BJ (cell line): Measurements from ENCODE around the gene DNASE1L3. TPM values are rescaled to one million over a fixed set of nuclear protein-coding genes. Genes with fewer than 3 reads are reported as not detected.

ENCODE experiments used
- CTCF ChIA-PET: fragments of 350-600 bp; formaldehyde crosslinking; extraction: SDS; loops from one replicate; lab custom pipeline; 2021; ENCODE audit warnings: antibody characterized with exemption, inconsistent platforms; lab: Yijun Ruan, JAX
- POLR2A ChIA-PET: fragments of 300-600 bp; sonication (Branson Sonifier 250); formaldehyde crosslinking; extraction: SDS; loops from one replicate; lab custom pipeline; 2021; ENCODE audit warnings: antibody characterized with exemption; lab: Charles Lee
- DNase-seq: peaks from one replicate; pipeline ENCODE4 v3.0.0-alpha.2; 2011; ENCODE audit warnings: low read depth
- H3K27me3 ChIP-seq: 2 replicates; pipeline ENCODE4 v1.6.0; 2011; ENCODE audit warnings: low read length; ENCODE audit not compliant: control insufficient read depth, insufficient read depth
- H3K36me3 ChIP-seq: 2 replicates; pipeline ENCODE4 v1.5.1; 2011; ENCODE audit warnings: low read length; ENCODE audit not compliant: control insufficient read depth, insufficient read depth
- H3K4me3 ChIP-seq: 2 replicates; pipeline ENCODE4 v1.5.1; 2011; ENCODE audit warnings: low read depth, mild to moderate bottlenecking, control low read depth, low read length
- CTCF ChIP-seq: IDR thresholded peaks from 2 replicates; pipeline ENCODE4 v1.5.1; 2011; ENCODE audit warnings: low read depth, mild to moderate bottlenecking, control low read depth, inconsistent platforms, low read length, moderate library complexity; ENCODE audit not compliant: insufficient read depth
- polyA plus RNA-seq: library from polyadenylated mRNA; depleted of rRNA; stranded (reverse); fragments of >200 nt; gene quantifications from 2 replicates; pipeline ENCODE4 v1.2.3, GENCODE V29; 2011

Gene DNASE1L3
- polyA plus RNA-seq, 1 experiment, result not detected

- Histone ChIP-seq H3K4me3 (no peak overlapping the region), H3K27me3 (no peaks in the 10 kb centered on the region), H3K36me3 (peaks cover 48% of the 10 kb centered on the region)
- ChIA-PET CTCF (interaction anchor here (0.7 to 1.2 kb wide), 4 partner anchors 8 to 141 kb away, joined by 3 to 4 read pairs (median 3); no protein-coding TSS in a partner anchor), POLR2A (interaction anchor here (0.6 kb wide), 1 partner anchor 1468 kb away, joined by 3 read pairs; the partner anchor contains the start of gene TASOR)
- peak; percentile 20 for DNase-seq
- TF ChIP-seq CTCF, result no peak
Measured at GRCh38 chr3:58150810-58151199, 60.0 kb downstream of the DNASE1L3 start.

- TF ChIP-seq CTCF, result no peak
- peaks cover 48% of the 10 kb centered on the region for H3K36me3 ChIP-seq
- POLR2A ChIA-PET, result no interaction called here
Measured at GRCh38 chr3:58150130-58150809, 60.5 kb downstream of the DNASE1L3 start.

GRCh38 chr3:58148049-58148448 lies 62.7 kb downstream of the DNASE1L3 start:
- CTCF ChIA-PET, result interaction anchor here (0.7 to 1.9 kb wide), 2 partner anchors 9 to 19 kb away, joined by 3 to 6 read pairs; no protein-coding TSS in a partner anchor
- Histone ChIP-seq H3K36me3 (peaks cover 51% of the 10 kb centered on the region), H3K4me3 (no peak overlapping the region), H3K27me3 (no peaks in the 10 kb centered on the region)
- DNase-seq, result no peak
- TF ChIP-seq CTCF, result no peak
- POLR2A ChIA-PET, result no interaction called here

More at GRCh38 chr3:58150130-58150809, 60.5 kb downstream of the DNASE1L3 start:
- no peak for DNase-seq
- Histone ChIP-seq H3K27me3 (no peaks in the 10 kb centered on the region), H3K4me3 (no peak overlapping the region)
- CTCF ChIA-PET, result interaction anchor here (0.7 to 1.2 kb wide), 4 partner anchors 8 to 141 kb away, joined by 3 to 4 read pairs (median 3); no protein-coding TSS in a partner anchor

- no peak for TF ChIP-seq CTCF
- ChIA-PET CTCF (no interaction called here), POLR2A (no interaction called here)
- H3K36me3 ChIP-seq, result peaks cover 53% of the 10 kb centered on the region
- H3K27me3 ChIP-seq, result no peaks in the 10 kb centered on the region
- no peak for DNase-seq
- H3K4me3 ChIP-seq, result no peak overlapping the region
Measured at GRCh38 chr3:58144478-58145325, 66.1 kb downstream of the DNASE1L3 start.

- Histone ChIP-seq H3K36me3 (peaks cover 47% of the 10 kb centered on the region), H3K4me3 (no peak overlapping the region), H3K27me3 (no peaks in the 10 kb centered on the region)
- ChIA-PET CTCF (no interaction called here), POLR2A (no interaction called here)
- DNase-seq, result no peak
- TF ChIP-seq CTCF, result no peak
Measured at GRCh38 chr3:58143417-58144055, 67.2 kb downstream of the DNASE1L3 start.
